GM12873 (cell line): ENCODE results near the gene GSN.

ENCODE experiments used
- TF ChIP-seq, protein P1 (sequence below): IDR thresholded peaks from 2 replicates; pipeline ENCODE4 v1.5.1; 2012; ENCODE audit warnings: low read depth, mild to moderate bottlenecking, moderate library complexity, low read length, control low read depth; ENCODE audit not compliant: insufficient read depth; ENCODE audit errors: missing control alignments

The GSN gene

DNA sequence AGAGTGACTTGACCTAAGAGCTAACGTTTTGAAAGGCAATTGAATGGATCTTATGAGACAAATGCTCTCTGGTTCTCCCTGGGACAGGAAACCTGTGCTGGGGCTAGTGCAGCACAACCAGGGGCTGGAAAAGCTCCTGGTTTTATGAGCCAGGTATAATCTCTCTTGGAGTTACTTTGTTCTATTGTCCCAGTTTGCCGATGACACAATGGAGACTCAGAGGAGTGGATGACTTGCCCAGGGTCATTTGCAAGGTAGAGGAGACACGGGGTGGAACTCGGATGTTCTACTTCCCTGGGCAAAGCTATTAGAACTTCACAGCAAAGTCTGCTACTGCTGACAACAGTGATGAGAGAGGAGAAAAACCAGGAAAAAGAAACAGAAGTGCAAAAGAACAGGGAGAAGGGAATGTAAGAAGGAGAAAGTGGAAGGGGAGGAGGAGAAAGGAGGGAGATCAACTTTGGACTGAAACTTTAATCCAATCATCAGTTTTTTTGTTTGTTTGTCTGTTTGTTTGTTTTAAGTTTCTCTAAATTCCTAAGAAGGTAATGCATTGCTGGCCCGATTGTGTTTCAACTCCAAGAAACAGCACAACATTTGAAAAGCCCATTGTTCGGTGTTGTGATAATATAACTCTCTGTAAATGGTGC is 7.4 kb upstream of the GSN start:
- TF ChIP-seq, protein P1, sequence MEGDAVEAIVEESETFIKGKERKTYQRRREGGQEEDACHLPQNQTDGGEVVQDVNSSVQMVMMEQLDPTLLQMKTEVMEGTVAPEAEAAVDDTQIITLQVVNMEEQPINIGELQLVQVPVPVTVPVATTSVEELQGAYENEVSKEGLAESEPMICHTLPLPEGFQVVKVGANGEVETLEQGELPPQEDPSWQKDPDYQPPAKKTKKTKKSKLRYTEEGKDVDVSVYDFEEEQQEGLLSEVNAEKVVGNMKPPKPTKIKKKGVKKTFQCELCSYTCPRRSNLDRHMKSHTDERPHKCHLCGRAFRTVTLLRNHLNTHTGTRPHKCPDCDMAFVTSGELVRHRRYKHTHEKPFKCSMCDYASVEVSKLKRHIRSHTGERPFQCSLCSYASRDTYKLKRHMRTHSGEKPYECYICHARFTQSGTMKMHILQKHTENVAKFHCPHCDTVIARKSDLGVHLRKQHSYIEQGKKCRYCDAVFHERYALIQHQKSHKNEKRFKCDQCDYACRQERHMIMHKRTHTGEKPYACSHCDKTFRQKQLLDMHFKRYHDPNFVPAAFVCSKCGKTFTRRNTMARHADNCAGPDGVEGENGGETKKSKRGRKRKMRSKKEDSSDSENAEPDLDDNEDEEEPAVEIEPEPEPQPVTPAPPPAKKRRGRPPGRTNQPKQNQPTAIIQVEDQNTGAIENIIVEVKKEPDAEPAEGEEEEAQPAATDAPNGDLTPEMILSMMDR: no peak

DNA sequence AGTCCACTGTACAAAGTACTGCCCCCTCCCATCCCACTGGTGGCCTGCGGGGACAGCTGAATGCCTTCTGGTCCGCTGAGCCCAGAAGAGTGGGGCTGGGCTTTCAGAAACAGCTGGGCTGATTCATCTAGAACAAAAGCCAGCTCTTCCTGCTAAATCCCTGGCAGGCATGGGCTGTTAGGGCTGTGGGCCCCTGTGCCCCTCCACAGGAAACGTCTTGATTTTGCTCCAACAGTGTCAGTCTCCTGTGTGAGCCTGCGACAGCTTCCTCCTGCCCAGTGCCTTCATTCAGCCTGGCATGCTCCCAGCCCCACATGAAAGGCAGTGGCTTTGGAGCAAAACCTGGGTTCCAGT is 6.9 kb upstream of the GSN start:
- TF ChIP-seq, protein P1: no peak

DNA sequence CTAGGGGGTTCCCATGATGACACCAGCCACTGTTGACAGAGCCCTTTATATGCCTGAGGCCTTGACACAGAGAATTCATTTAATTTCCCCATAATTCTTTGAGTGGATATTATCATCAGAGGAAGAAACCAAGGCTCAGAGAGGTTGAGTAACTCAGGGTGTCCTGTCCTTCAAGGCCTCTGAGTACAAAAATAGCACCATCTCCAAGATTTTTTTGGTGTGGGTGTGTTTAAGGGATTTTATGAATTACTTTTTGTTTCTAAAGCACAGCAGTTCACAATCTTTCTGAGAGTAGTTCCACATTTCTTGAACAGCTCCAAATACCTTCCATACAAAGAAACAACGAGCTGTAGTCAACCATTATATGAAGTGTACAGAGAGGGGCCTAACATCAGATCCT is 6.2 kb upstream of the GSN start:
- TF ChIP-seq, protein P1: no peak

DNA sequence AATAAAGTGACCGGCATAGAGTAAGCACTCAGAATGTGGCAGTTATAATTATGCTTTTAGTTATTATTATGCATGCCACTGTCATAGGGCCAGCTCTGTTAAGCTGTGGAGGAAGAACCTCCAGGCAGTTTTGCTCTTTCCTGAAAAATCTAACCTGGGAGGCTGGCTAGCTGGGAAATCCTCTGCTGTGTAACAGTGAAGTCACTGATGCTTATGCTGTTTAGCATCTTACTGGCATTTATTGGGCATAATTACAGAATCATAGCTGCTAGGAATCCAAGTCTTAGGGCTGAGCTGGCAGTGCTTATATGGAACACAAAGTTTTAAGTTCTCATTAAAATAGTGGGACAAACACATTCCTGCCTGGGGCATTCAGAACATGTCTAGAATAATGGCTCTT is 5.5 kb upstream of the GSN start:
- TF ChIP-seq, protein P1: no peak

DNA sequence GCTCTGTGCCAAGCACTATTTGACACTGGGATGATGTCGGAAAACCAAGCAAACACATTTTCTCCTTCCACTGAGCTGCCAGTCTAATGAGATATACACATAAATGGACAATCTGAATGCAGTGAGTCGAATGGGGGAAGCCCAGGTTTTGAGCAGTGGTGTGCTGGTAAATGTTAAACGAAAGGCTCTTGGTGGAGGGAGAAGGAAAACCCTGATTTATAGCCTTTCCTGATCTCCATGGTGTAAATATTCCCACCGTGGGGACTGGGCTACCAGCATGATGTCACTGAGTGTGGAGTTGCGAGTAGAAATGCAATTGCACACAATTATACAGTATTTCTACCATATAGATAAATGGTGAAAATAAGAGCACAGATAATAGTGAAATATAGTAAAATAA is 5.0 kb upstream of the GSN start:
- TF ChIP-seq, protein P1: no peak

DNA sequence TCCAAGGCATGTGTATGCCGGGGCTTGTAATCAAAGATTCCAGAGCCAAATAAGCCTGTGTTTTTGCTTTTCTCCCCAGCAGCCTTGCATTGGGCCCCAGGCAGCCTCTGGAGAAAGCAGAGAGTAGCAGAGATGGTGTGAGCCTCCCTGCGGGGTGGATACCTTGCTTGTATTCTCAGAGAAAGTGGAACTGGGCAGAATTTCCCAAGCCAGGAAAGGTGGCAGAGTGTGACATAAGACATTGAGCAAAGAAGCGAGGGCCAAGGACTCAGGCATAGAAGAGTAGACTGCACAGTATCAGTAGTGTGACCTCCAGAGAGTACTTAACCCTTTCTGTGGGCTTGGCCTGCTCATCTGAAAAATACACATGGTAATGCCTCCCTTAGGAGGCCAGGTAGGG is 1.6 kb upstream of the GSN start:
- TF ChIP-seq, protein P1: no peak

DNA sequence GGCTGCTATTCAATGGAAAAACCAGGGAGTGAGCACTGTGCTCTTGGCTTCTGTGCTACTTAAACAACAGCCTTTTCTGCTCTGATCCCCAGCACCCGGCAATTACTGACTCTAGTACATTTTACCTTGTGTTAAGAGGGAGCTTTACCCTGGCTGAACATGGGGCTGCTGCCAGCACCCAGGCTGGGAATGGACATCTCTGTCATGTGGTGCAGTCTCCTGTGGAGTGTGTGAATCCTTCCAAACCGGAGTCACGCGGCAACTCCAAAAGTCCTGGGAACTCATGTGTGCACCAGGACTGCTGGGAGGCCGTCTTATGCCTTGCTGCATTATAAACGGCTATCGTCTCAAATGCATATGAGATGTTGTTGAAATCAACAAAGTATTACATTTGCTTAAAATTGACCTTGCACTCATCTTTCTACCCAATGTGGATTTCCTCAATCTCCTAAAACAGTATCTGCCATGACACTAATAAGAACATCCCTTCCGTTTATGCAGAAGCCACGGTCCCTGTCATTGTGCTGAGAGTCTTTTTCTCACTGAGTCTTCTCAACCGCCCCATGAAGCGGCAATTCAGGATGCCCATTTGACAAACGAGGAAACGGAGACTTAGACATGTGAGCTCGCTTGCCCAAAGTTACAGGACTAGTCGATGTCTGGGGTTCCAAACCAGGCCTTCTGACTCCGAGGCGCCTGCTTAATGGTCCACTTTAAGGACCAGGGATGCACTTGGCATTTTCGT is 884 bp upstream of the GSN start:
- TF ChIP-seq, protein P1: no peak

DNA sequence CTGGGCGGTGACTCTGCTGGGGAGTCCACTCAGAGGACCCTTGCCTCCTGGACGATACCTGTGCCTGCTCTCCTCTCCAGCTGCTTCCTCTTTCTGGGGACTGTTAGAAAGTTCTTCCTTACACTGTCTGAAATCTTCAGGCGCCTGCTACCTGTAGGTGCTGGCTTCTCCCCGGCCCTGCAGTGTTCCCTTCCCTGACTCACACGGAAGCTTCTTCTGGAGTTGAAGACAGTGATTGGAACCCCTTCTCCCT is 562 bp downstream of the GSN start:
- TF ChIP-seq, protein P1: no peak
